HepG2 (cell line): Measurements from ENCODE around the gene MCU.

Experiments
- EZH2 ChIP-seq: conservative IDR thresholded peaks from 2 replicates; pipeline ENCODE4 v1.6.1; 2012; ENCODE audit warnings: mild to moderate bottlenecking, low read depth, low read length, moderate library complexity
- KDM4B ChIP-seq: sonication (generic); formaldehyde crosslinking; IDR thresholded peaks from 2 replicates; pipeline ENCODE4 v1.4.0; 2020; ENCODE audit warnings: missing genetic modification reagents
- KLF16 ChIP-seq, 2 experiments: sonication (generic) in 1 of 2; formaldehyde crosslinking in 1 of 2; IDR thresholded peaks; 2 replicates each; pipeline versions ENCODE4 v1.6.1 to v1.8.0; 2016 to 2023; ENCODE audit warnings: missing genetic modification reagents in 2 of 2, missing compliant biosample characterization in 1 of 2
- NBN ChIP-seq: fragments of 450-650 bp; conservative IDR thresholded peaks from 2 replicates; pipeline ENCODE4 v1.6.1; 2017
- POLR2AphosphoS5 ChIP-seq: IDR thresholded peaks from 2 replicates; pipeline ENCODE4 v1.6.1; 2012; ENCODE audit warnings: low read depth, low read length
- XRCC5 ChIP-seq: fragments of 200-400 bp; formaldehyde crosslinking; optimal IDR thresholded peaks from 2 replicates; pipeline ENCODE3; 2017; ENCODE audit warnings: mild to moderate bottlenecking, low read length
- ZFP36 ChIP-seq: fragments of 150-350 bp; IDR thresholded peaks from 2 replicates; pipeline ENCODE4 v1.6.1; 2018; ENCODE audit warnings: borderline replicate concordance, low read length, low read depth; ENCODE audit not compliant: partially characterized antibody
- ZNF790 ChIP-seq: sonication (generic); formaldehyde crosslinking; IDR thresholded peaks from 2 replicates; pipeline ENCODE4 v1.8.0; 2022; ENCODE audit warnings: missing genetic modification reagents, mild to moderate bottlenecking, borderline replicate concordance

- TF ChIP-seq POLR2AphosphoS5, result no peak
- TF ChIP-seq ZFP36, result no peak
- no peak for TF ChIP-seq ZNF790
- no peak for TF ChIP-seq EZH2
- no peak for TF ChIP-seq XRCC5
- no peak for TF ChIP-seq KDM4B (CRISPR knock-in tag)
- no peak for TF ChIP-seq NBN
- TF ChIP-seq KLF16 (CRISPR knock-in tag; IDR thresholded peaks at IDR 0.05), result no peak
Measured at GRCh38 chr10:72665925-72666324, 26.0 kb upstream of the MCU start.
